ENCODE measurements around the gene NEK11. TPM values are rescaled to one million over a fixed set of nuclear protein-coding genes. Genes with fewer than 3 reads are reported as not detected.

Gene NEK11, protein sequence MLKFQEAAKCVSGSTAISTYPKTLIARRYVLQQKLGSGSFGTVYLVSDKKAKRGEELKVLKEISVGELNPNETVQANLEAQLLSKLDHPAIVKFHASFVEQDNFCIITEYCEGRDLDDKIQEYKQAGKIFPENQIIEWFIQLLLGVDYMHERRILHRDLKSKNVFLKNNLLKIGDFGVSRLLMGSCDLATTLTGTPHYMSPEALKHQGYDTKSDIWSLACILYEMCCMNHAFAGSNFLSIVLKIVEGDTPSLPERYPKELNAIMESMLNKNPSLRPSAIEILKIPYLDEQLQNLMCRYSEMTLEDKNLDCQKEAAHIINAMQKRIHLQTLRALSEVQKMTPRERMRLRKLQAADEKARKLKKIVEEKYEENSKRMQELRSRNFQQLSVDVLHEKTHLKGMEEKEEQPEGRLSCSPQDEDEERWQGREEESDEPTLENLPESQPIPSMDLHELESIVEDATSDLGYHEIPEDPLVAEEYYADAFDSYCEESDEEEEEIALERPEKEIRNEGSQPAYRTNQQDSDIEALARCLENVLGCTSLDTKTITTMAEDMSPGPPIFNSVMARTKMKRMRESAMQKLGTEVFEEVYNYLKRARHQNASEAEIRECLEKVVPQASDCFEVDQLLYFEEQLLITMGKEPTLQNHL
- 10.1 and 10.5 TPM in 2 replicates for total RNA-seq (2014; rRNA removed; shearing (Covaris generic); ENCODE audit: low replicate concordance)

DNA sequence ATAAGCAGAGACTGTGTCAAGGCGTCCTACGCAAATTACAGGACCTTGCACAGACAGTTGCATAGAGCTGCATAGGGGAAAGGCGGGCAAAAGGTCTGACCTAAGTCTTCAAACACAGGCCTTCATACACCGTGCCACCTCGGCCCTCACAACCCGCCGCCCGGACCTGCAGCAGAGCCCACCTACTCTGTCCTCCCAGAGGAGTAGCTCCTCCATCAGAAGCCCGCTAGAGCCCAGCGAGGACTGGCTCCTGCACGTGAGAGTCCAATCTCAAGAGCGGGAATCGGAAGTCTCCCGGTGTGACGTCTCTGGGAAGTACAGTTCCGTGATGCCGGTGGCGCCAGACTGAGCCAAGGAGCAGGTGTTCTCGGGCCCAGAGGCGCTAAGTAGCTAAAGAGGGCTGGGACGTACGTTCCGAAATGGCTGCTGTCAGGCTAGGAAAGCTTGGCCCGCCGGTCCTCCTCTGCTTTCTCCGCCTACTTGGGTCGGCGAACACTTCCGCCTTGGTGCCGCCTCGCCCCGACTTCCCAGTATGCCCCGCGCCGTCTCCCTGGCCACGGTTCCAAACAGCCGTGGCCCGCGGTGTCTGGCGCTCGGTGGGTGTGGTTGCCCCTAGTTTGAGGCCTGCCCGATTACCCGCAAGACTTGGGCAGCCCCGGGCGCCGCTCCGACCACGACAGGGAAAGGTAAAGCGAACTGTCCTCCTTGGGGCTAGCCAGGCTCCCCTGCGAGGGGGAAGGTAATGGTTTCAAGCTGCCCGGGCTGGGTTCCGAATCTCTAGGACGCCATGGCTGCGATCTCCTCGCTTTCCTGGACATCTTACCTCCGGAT lies at the start of gene NEK11, which contains the start of gene ASTE1:
Gene NEK11 (plus strand): TSS at position 557 of the 831 bp plus-strand sequence. CDS start 2,832 bp downstream, outside the sequence.
Gene ASTE1 (minus strand): TSS at position 505 of the 831 bp plus-strand sequence. CDS start 1,519 bp downstream, outside the sequence.
- Histone ChIP-seq H3K4me3 (peak within 1 kb of the TSS; percentile 75), H3K36me3 (peaks cover 20% of the 10 kb centered on the region), H3K9me3 (no peaks in the 10 kb centered on the region), H3K27me3 (no peaks in the 10 kb centered on the region)
- peak; percentile 94 for DNase-seq

DNA sequence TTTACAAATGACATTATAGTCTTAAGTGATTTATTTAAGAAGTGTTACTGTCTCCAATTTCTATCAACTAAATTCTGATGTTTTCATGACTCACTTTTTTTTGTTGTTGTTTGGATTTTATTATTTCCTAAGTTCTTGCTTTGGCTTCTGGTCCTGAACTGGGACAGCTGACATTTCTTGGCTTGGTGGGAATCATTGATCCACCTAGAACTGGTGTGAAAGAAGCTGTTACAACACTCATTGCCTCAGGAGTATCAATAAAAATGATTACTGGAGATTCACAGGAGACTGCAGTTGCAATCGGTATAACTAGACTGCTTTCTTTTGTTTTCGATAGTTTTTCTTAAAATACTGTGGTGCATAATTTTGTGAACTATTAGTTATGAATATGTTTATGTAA lies 47.6 kb upstream of the NEK11 start:
- Histone ChIP-seq H3K27me3 (no peaks in the 10 kb centered on the region), H3K4me3 (no peak overlapping the region), H3K36me3 (no peaks in the 10 kb centered on the region; the same call in none of the 2 replicates), H3K9me3 (no peaks in the 10 kb centered on the region)
- no peak for DNase-seq

DNA sequence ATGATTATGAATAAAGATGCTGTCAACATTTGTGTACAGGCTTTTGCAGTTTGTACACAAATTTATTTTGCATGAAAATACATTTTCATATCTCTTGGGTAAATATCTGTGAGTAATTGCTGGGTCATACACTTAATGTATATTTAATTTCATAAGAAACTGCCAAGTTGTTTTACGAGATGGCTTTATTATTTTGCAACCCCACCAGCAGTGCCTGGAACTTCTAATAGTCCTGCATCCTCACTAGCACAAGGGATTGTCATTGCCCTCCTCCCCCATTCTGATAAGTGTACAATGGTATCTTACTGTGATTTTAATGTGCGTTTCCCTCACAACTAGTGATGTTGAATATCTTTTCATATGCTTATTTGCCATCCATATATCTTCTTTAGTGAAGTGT lies 45.2 kb upstream of the NEK11 start:
- Histone ChIP-seq H3K9me3 (no peaks in the 10 kb centered on the region), H3K4me3 (no peak overlapping the region), H3K36me3 (peaks cover 2% of the 10 kb centered on the region), H3K27me3 (no peaks in the 10 kb centered on the region)
- DNase-seq, result no peak

DNA sequence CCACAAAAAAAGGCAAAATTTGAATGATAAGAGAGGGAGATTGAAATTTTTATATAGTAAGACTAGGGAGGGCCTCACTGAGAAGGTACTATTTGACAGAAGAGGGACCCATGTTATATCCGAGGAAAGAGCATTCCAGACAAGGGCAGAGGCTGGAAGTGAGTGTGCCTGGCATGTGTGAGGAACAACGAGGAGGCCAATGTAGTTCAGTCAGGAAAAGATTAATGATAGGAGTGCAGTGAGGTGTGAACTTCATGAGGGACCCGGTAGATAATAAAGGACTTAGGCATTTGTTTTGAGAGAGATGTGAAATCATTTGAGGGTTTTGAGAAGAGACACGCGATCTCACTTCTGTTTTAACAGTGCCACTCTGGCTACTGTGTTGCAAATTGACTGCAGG lies 36.4 kb upstream of the NEK11 start:
- no peak for DNase-seq
- H3K4me3 ChIP-seq, result no peak overlapping the region
- H3K9me3 ChIP-seq, result no peaks in the 10 kb centered on the region
- H3K36me3 ChIP-seq, result peaks cover 4% of the 10 kb centered on the region; the same call in 1 of the 2 replicates
- H3K27me3 ChIP-seq, result no peaks in the 10 kb centered on the region

DNA sequence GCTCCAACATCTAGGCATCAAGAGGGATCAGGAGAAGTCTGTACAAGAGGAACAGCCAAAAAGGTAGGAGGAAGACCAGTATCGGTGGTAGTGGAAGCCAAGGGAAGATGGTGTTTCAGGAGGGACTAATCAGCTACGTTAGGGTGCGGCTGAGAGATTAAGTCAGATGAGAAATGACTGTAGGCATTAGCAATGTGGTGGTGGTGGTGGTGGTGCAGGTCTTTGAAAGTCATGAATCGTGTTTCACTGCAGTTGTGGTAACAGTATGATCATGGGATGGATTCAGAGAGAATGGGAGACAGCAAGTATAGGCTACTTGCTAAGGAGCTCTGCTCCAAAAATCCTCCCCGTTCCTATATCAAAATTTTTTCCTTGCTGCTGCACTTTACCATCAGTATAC lies 35.6 kb upstream of the NEK11 start:
- Histone ChIP-seq H3K9me3 (no peaks in the 10 kb centered on the region), H3K36me3 (peaks cover 4% of the 10 kb centered on the region; the same call in 1 of the 2 replicates)

DNA sequence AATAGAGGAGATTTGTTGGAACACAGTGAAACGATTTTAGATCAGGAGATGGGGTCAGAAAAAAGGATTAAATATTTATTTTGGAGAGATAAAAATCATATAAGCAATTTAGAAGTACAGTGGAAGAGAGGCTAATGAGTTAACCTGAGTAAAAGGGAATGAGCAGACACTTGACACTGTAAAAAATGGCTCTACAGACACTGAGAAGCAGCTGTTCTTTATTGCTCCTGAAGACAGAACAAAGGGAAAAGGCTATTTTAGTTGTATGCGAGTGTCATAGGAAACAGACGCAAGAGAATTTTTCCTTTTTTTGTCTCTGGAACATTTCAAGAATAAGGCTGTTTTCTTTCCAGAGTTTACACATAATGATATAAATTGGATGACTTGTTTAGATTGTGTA lies 34.3 kb upstream of the NEK11 start:
- Histone ChIP-seq H3K4me3 (no peak overlapping the region), H3K27me3 (no peaks in the 10 kb centered on the region), H3K36me3 (peaks cover 10% of the 10 kb centered on the region), H3K9me3 (no peaks in the 10 kb centered on the region)
- DNase-seq, result no peak

More for the DNA sequence above, 35.6 kb upstream of the NEK11 start:
- H3K27me3 ChIP-seq, result no peaks in the 10 kb centered on the region
- H3K4me3 ChIP-seq, result no peak overlapping the region
- no peak for DNase-seq

DNA sequence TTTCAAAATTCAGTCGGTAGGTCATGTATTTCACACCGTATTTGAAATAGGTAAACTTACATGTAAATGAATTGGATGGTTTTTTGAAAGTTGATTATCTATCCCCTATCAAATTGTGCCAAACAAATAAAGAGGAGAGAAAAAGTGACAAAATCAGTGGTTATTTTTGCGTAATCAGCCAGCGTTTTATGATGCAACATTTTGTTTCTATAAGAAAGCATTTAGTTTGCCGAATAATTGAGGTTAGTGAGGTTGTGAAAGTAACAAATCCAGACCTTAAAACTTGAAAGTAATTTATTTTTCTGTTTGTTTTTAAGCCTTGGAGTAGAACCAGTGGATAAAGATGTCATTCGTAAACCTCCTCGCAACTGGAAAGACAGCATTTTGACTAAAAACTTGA lies 29.4 kb upstream of the NEK11 start:
- Histone ChIP-seq H3K9me3 (no peaks in the 10 kb centered on the region), H3K4me3 (no peak overlapping the region), H3K27me3 (no peaks in the 10 kb centered on the region), H3K36me3 (peaks cover 18% of the 10 kb centered on the region)
- no peak for DNase-seq

DNA sequence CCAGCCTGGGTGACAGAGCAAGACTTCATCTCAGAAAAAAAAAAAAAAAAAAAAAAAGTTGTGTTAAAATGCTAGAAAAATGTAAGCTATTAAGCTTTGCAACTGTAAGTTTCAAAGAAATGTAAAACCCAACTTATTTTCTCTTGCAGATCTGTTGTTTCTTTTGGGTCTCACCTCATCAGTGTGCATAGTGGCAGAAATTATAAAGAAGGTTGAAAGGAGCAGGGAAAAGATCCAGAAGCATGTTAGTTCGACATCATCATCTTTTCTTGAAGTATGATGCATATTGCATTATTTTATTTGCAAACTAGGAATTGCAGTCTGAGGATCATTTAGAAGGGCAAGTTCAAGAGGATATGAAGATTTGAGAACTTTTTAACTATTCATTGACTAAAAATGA lies 25.6 kb upstream of the NEK11 start:
- Histone ChIP-seq H3K9me3 (no peaks in the 10 kb centered on the region), H3K4me3 (no peak overlapping the region), H3K36me3 (peaks cover 31% of the 10 kb centered on the region), H3K27me3 (no peaks in the 10 kb centered on the region)
- DNase-seq, result no peak

DNA sequence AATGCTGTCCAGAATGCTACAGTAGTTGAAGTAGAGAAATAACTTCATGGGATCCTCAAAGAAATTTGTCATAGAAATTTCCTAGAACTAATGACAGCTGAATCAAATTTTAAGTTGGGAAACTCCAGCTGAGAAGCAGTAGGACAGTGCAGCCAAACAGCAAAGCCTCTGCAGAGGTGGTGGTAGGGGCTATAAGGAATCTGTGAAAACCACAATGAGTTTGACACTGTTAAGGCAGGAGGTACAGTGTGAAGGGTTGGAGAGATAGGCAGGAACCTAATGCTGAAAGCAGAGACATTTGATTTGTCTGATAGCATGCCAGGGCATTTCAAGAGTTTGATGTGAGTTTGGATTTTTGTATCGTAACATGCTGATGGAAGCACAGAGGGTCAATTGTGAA lies 22.1 kb upstream of the NEK11 start:
- Histone ChIP-seq H3K27me3 (no peaks in the 10 kb centered on the region), H3K4me3 (no peak overlapping the region), H3K36me3 (peaks cover 20% of the 10 kb centered on the region), H3K9me3 (no peaks in the 10 kb centered on the region)
- no peak for DNase-seq

DNA sequence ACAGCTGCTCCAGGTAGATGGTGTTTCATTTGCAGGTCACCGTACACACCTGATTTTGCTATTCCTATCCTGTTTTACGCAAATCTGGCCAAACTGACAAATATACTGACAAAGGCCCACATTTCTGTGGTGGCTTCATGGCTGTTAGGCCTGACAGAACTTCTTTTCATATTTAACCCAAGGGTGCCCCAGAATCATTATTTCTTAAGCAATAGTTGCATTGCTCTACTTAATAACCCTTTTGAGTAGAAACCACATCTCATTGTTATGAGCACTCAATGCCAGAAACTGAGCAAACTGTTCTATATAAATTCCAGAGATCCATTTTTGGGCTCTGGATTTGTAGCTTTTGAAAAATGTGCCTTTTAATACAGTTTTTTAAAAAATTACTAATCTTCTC lies 19.4 kb upstream of the NEK11 start:
- Histone ChIP-seq H3K27me3 (no peaks in the 10 kb centered on the region), H3K36me3 (peaks cover 22% of the 10 kb centered on the region)
- no peak for DNase-seq

DNA sequence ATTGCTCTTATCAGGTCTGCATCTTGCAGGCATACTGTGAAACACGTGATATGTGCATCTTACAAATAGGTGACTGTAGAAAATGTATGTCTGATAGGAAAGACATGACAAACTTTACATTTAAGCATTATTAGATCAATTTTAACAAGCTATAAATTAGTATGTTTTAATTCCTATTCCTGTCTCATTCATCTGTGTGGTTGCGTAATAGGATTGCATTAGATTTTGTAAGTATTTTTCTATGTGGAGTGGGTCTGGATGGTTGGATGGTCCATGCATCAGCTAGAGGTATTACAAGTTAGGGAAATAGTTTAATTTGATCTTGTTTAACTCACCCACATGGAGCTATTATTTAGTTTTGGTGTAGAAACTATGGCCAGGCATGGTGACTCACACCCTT lies 18.9 kb upstream of the NEK11 start:
- no peak for DNase-seq
- Histone ChIP-seq H3K4me3 (no peak overlapping the region), H3K27me3 (no peaks in the 10 kb centered on the region), H3K9me3 (no peaks in the 10 kb centered on the region), H3K36me3 (peaks cover 22% of the 10 kb centered on the region)

More for the DNA sequence above, 19.4 kb upstream of the NEK11 start:
- Histone ChIP-seq H3K4me3 (no peak overlapping the region), H3K9me3 (no peaks in the 10 kb centered on the region)

DNA sequence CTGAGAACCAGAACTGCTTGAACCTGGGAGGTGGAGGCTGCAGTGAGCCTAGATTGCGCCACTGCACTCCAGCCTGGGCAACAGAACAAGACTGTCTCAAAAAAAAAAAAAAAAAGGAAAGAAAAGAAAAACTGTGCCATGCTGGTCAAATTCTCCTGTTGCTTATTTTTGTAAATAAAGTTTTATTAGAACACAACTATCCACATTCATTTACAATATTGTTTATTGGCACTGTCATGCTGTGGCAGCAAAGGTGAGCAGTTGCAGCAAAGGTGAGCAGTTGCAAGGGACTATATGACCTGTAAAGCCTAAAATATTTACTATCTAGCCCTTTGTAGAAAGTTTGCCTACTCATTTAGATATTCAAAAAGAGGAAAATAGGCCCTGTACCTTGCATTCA lies 18.4 kb upstream of the NEK11 start:
- Histone ChIP-seq H3K9me3 (no peaks in the 10 kb centered on the region), H3K36me3 (peaks cover 26% of the 10 kb centered on the region), H3K4me3 (no peak overlapping the region), H3K27me3 (no peaks in the 10 kb centered on the region)
- DNase-seq, result no peak

DNA sequence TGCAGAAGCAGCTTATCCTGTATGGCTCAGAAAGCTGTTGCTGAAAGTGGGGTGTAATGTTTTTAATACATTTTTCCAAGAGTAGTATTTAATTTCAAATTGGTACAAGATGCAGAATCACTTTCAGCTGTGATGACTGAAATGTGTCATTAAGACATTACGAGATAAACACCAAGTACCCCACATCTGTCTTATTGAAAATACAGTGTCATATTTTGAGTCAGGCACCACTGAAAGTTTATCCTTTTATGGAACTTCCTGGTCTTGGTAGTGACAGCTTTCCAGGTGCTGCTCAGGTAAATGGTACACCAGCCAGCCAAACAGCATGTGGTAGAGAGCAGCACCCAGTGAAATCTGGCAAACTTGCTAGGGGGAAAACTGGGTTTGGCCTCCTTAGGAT lies 17.0 kb upstream of the NEK11 start:
- H3K36me3 ChIP-seq, result peaks cover 33% of the 10 kb centered on the region
- no peaks in the 10 kb centered on the region for H3K9me3 ChIP-seq
- no peak overlapping the region for H3K4me3 ChIP-seq
- no peaks in the 10 kb centered on the region for H3K27me3 ChIP-seq
- DNase-seq, result no peak

DNA sequence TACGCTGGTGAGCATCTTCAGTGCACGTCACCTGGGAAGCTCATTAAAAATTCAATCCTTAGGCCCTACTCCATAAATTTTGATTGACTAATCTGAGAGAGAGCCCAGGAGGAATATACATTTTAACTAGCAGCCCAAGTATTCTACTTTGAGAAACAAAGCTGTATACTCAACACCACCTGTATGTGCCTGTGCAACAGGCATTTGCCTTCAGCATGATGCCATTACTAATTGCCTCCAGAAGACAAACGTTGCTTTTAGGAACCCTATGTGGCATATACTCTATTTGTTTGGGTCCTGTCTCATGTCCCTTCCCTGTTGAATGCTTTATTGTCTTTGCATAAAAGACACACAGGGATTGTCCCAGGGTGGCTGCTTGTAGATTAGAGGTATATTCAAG lies 7.7 kb upstream of the NEK11 start:
- Histone ChIP-seq H3K36me3 (peaks cover 62% of the 10 kb centered on the region), H3K9me3 (no peaks in the 10 kb centered on the region), H3K4me3 (no peak overlapping the region), H3K27me3 (no peaks in the 10 kb centered on the region)
- no peak for DNase-seq

DNA sequence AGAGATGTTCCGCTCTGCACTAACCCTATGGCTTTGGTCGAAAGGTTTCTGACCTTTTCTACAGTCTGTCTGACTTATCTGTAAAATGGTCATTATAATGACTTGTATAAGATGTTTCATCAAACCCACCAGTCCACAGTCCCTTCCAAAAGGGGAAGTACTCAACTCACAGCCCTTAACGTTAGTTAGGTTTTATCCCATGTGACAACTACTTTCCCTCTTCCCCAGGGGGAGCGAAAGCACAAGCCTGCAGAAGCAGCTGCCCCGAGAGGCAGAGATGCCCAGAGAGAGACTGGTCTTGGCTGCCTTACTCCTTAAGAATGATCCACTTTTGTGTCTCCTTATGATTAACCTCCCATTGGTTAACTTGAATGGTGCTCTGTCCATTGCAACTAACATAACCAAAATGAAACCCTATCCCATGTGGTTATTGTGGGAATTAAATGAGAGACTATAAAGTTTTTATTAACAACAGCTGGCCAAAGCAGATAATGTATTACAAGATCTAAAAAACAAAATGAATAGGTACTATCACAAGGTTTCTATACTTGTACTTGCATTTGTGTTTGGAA lies 6.5 kb upstream of the NEK11 start:
- Histone ChIP-seq H3K36me3 (peaks cover 62% of the 10 kb centered on the region), H3K4me3 (no peak overlapping the region), H3K9me3 (no peaks in the 10 kb centered on the region), H3K27me3 (no peaks in the 10 kb centered on the region)
- DNase-seq, result no peak

DNA sequence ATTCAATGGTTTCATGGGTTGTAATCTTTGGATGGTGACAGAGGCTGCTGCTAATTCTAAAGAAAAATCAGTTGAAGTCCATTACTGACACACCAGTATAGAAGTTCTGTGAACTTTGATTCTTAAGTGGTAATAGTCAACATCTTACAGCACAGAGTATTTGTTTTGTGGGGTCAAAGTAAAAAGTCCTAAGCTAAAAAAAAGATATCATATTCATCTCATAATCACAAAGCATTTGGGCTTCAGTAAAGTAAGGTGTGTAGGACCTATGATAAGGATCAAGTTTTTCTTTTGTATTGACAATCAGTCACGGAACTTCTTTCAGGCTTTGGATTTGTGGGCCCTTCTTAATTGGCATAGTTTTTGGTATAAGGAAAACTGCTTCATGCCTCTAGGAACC lies 1.1 kb upstream of the NEK11 start:
- Histone ChIP-seq H3K27me3 (no peaks in the 10 kb centered on the region), H3K9me3 (no peaks in the 10 kb centered on the region), H3K4me3 (peak overlapping the region; percentile 75; the same call in 1 of the 2 replicates), H3K36me3 (peaks cover 23% of the 10 kb centered on the region)
- no peak for DNase-seq

All from MG63 (cell line).